NCI-H2227 (cell line): Measurements from ENCODE around the gene DDX1.
"Not testable (repeated sequence)": the region's sequence is repeated elsewhere in the genome, so short reads cannot be mapped to it uniquely, and the experiment has no call there.

Experiments
- DNase-seq: peaks from one replicate; lab custom pipeline; 2025; ENCODE audit not compliant: unreplicated experiment; lab: John Stamatoyannopoulos, UW

DDX1 gene

GRCh38 chr2:15672961-15673918 lies 81.6 kb downstream of the DDX1 start:
- DNase-seq: no peak

GRCh38 chr2:15673919-15674636 lies 82.4 kb downstream of the DDX1 start:
- no peak for DNase-seq

- DNase-seq: no peak
Observed at GRCh38 chr2:15674637-15675455, 83.2 kb downstream of the DDX1 start.

- no peak for DNase-seq
Observed at GRCh38 chr2:15675456-15676195, 84.0 kb downstream of the DDX1 start.

- DNase-seq: peak; percentile 25
Observed at GRCh38 chr2:15677141-15677843, 85.6 kb downstream of the DDX1 start.

GRCh38 chr2:15678346-15678745 lies 86.7 kb downstream of the DDX1 start:
- no peak for DNase-seq

GRCh38 chr2:15678909-15679308 lies 87.2 kb downstream of the DDX1 start:
- no peak for DNase-seq

- DNase-seq: no peak
Observed at GRCh38 chr2:15679386-15679924, 87.8 kb downstream of the DDX1 start.

- DNase-seq: not testable (repeated sequence)
Observed at GRCh38 chr2:15680132-15680531, 88.5 kb downstream of the DDX1 start.
